ENCODE results near the gene SLC22A25. TPM values are rescaled to one million over a fixed set of nuclear protein-coding genes. Genes with fewer than 3 reads are reported as not detected.
"Not testable (repeated sequence)": the region's sequence is repeated elsewhere in the genome, so short reads cannot be mapped to it uniquely, and the experiment has no call there.

Gene SLC22A25
- total RNA-seq, 3 donors from 2014 or later = not detected

- no peak for ATAC-seq
- no peaks in the 10 kb centered on the region for H3K9me3 ChIP-seq
- H3K4me3 ChIP-seq = no peak overlapping the region
- H3K4me1 ChIP-seq (ENCODE audit: low read depth) = no peaks in the 10 kb centered on the region
- no peak for DNase-seq
- no peak for TF ChIP-seq CTCF (IDR thresholded peaks at IDR 0.05)
- intact Hi-C loops (cut with DNase I, micrococcal nuclease) = no loop called here
- H3K36me3 ChIP-seq (ENCODE audit: low read depth) = no peaks in the 10 kb centered on the region
These were observed 1.2 kb downstream of the SLC22A25 start for GRCh38 chr11:63242089-63242781.

GRCh38 chr11:63240791-63241379 is 2.5 kb downstream of the SLC22A25 start:
- no peak for DNase-seq
- no peaks in the 10 kb centered on the region for H3K36me3 ChIP-seq (ENCODE audit: low read depth)
- H3K4me1 ChIP-seq (ENCODE audit: low read depth) = no peaks in the 10 kb centered on the region
- intact Hi-C loops (cut with DNase I, micrococcal nuclease) = no loop called here
- no peak for ATAC-seq
- TF ChIP-seq CTCF (IDR thresholded peaks at IDR 0.05) = no peak
- no peaks in the 10 kb centered on the region for H3K9me3 ChIP-seq
- no peak overlapping the region for H3K4me3 ChIP-seq

- Histone ChIP-seq H3K4me1 (ENCODE audit: low read depth) (no peaks in the 10 kb centered on the region), H3K4me3 (no peak overlapping the region), H3K9me3 (no peaks in the 10 kb centered on the region), H3K36me3 (ENCODE audit: low read depth) (no peaks in the 10 kb centered on the region)
- no peak for TF ChIP-seq CTCF (IDR thresholded peaks at IDR 0.05)
- intact Hi-C loops (cut with DNase I, micrococcal nuclease) = no loop called here
- no peak for ATAC-seq
- no peak for DNase-seq
These were observed 3.3 kb downstream of the SLC22A25 start for GRCh38 chr11:63240098-63240497.

- ATAC-seq = no peak
- H3K9me3 ChIP-seq = no peaks in the 10 kb centered on the region
- no peak for TF ChIP-seq CTCF (IDR thresholded peaks at IDR 0.05)
These were observed 4.1 kb downstream of the SLC22A25 start for GRCh38 chr11:63239254-63239653.

GRCh38 chr11:63237413-63237812 is 6.0 kb downstream of the SLC22A25 start:
- Histone ChIP-seq H3K4me3 (no peak overlapping the region), H3K4me1 (ENCODE audit: low read depth) (no peaks in the 10 kb centered on the region), H3K9me3 (no peaks in the 10 kb centered on the region), H3K36me3 (ENCODE audit: low read depth) (no peaks in the 10 kb centered on the region)
- intact Hi-C loops (cut with DNase I, micrococcal nuclease) = no loop called here
- no peak for TF ChIP-seq CTCF (IDR thresholded peaks at IDR 0.05)
- ATAC-seq = no peak
- no peak for DNase-seq

More at GRCh38 chr11:63239254-63239653, 4.1 kb downstream of the SLC22A25 start:
- no peaks in the 10 kb centered on the region for H3K36me3 ChIP-seq (ENCODE audit: low read depth)
- intact Hi-C loops (cut with DNase I, micrococcal nuclease) = no loop called here
- H3K4me1 ChIP-seq (ENCODE audit: low read depth) = no peaks in the 10 kb centered on the region
- no peak for DNase-seq
- no peak overlapping the region for H3K4me3 ChIP-seq

GRCh38 chr11:63235471-63236461 is 7.6 kb downstream of the SLC22A25 start:
- H3K9me3 ChIP-seq; H3K4me1 ChIP-seq (ENCODE audit: low read depth); H3K4me3 ChIP-seq; ATAC-seq; intact Hi-C loops (cut with DNase I, micrococcal nuclease); H3K36me3 ChIP-seq (ENCODE audit: low read depth); DNase-seq: not testable (repeated sequence)
